Stomach (tissue), 4 donors: ENCODE data around the gene ATP8A2.

Source experiments
- POLR2A ChIP-seq, 4 donors: fragments of 450-650 bp; IDR thresholded peaks; one replicate each; pipeline ENCODE4 v1.6.1; 2016; ENCODE audit warnings: antibody characterized with exemption in 4 of 4, control low read depth in 2 of 4, mild to moderate bottlenecking in 1 of 4, moderate library complexity in 1 of 4
- POLR2AphosphoS5 ChIP-seq, 3 donors: sonication (generic); formaldehyde crosslinking; IDR thresholded peaks; one replicate each; pipeline ENCODE4 v1.6.1; 2016; ENCODE audit warnings: antibody characterized with exemption in 3 of 3
- TF ChIP-seq, protein P1 (sequence below), 7 experiments: fragments of 450-650 bp in 4 of 7; fragments of 200-600 bp in 3 of 7; sonication (generic) in 3 of 7; IDR thresholded peaks; one replicate each; pipeline ENCODE4 v1.5.1; 2016 to 2019; ENCODE audit warnings: antibody characterized with exemption in 7 of 7, control low read depth in 2 of 7, mild to moderate bottlenecking in 1 of 7

DNA sequence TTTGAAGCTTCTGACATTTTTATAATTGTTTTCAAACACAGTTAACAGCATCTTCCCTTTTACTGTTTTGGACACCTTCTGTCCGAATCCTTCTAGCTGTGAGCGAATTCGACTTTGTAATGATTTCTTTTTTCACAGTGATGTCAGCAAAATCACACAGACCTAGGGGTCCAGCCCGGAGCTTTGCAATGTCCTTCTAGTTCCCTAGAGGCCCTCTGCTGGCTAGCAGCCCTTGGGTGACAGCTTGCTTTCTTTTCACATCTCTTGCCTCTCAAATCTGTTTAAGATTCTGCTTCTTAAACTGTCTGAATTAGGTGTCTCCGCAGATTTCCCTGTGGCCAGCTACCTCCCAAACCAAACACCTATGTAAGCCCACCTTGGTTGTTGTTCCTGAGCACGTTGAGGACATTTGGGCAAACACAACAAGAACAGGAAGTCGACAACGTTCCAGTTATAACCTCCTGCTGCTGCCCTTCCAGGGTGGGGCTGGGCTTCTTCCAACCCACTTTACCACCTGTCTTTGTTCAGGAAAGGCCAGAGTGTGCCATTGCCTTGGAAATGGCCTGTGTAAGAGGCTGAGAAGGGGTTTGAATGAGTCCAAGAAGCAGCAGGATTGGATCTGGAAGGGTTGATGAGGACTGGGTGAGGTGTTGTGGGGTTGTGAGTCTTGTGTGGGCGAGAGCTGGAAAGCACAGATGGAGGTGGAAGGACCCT is 123.1 kb downstream of the ATP8A2 start:
- TF ChIP-seq, protein P1, sequence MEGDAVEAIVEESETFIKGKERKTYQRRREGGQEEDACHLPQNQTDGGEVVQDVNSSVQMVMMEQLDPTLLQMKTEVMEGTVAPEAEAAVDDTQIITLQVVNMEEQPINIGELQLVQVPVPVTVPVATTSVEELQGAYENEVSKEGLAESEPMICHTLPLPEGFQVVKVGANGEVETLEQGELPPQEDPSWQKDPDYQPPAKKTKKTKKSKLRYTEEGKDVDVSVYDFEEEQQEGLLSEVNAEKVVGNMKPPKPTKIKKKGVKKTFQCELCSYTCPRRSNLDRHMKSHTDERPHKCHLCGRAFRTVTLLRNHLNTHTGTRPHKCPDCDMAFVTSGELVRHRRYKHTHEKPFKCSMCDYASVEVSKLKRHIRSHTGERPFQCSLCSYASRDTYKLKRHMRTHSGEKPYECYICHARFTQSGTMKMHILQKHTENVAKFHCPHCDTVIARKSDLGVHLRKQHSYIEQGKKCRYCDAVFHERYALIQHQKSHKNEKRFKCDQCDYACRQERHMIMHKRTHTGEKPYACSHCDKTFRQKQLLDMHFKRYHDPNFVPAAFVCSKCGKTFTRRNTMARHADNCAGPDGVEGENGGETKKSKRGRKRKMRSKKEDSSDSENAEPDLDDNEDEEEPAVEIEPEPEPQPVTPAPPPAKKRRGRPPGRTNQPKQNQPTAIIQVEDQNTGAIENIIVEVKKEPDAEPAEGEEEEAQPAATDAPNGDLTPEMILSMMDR (IDR thresholded peaks at IDR 0.05) = no peak
- no peak for TF ChIP-seq POLR2A (IDR thresholded peaks at IDR 0.05)
- TF ChIP-seq POLR2AphosphoS5 (IDR thresholded peaks at IDR 0.05) = no peak
